ENCODE data around the gene OGG1. TPM values are rescaled to one million over a fixed set of nuclear protein-coding genes. Genes with fewer than 3 reads are reported as not detected.

Gene OGG1
- total RNA-seq, 1 experiment from 2014 or later, result 22.1 TPM

- Histone ChIP-seq H3K4me2 (ENCODE audit: low read depth, low read length, poor library complexity, severe bottlenecking) (no peak overlapping the region), H3K36me3 (ENCODE audit: insufficient read depth, low read length) (peaks cover 21% of the 10 kb centered on the region), H3K9ac (ENCODE audit: low read length) (no peak overlapping the region), H3K9me2 (replicated peaks; ENCODE audit: insufficient read depth, low read length) (no peaks in the 10 kb centered on the region), H3K27ac (ENCODE audit: low read length) (no peak overlapping the region), H3K79me2 (ENCODE audit: low read length) (peaks cover 10% of the 10 kb centered on the region), H3K9me3 (ENCODE audit: low read length) (no peaks in the 10 kb centered on the region), H3K4me3 (ENCODE audit: low read length) (no peak overlapping the region), H4K20me1 (ENCODE audit: insufficient read depth, low read depth, low read length) (no peaks in the 10 kb centered on the region), H3K4me1 (ENCODE audit: low read length) (peaks cover 16% of the 10 kb centered on the region), H3K27me3 (ENCODE audit: low read length) (no peaks in the 10 kb centered on the region), H2AFZ (ENCODE audit: low read length) (no peak overlapping the region)
- no peak for DNase-seq
Observed at GRCh38 chr3:9786209-9786739, 36.5 kb downstream of the OGG1 start.

GRCh38 chr3:9786825-9787669 lies 37.3 kb downstream of the OGG1 start:
- Histone ChIP-seq H3K4me3 (ENCODE audit: low read length) (no peak overlapping the region), H3K4me1 (ENCODE audit: low read length) (peaks cover 16% of the 10 kb centered on the region), H3K27me3 (ENCODE audit: low read length) (no peaks in the 10 kb centered on the region), H4K20me1 (ENCODE audit: insufficient read depth, low read depth, low read length) (no peaks in the 10 kb centered on the region), H3K4me2 (ENCODE audit: low read depth, low read length, poor library complexity, severe bottlenecking) (no peak overlapping the region), H3K79me2 (ENCODE audit: low read length) (peaks cover 18% of the 10 kb centered on the region), H3K27ac (ENCODE audit: low read length) (no peak overlapping the region), H3K9me3 (ENCODE audit: low read length) (no peaks in the 10 kb centered on the region), H3K9me2 (replicated peaks; ENCODE audit: insufficient read depth, low read length) (no peaks in the 10 kb centered on the region), H2AFZ (ENCODE audit: low read length) (no peak overlapping the region), H3K9ac (ENCODE audit: low read length) (no peak overlapping the region), H3K36me3 (ENCODE audit: insufficient read depth, low read length) (peaks cover 21% of the 10 kb centered on the region)
- DNase-seq, result peak; percentile 76

- no peaks in the 10 kb centered on the region for H3K9me3 ChIP-seq (ENCODE audit: low read length)
- H3K4me2 ChIP-seq (ENCODE audit: low read depth, low read length, poor library complexity, severe bottlenecking), result no peak overlapping the region
- H4K20me1 ChIP-seq (ENCODE audit: insufficient read depth, low read depth, low read length), result no peaks in the 10 kb centered on the region
- no peaks in the 10 kb centered on the region for H3K27me3 ChIP-seq (ENCODE audit: low read length)
- no peak overlapping the region for H3K4me3 ChIP-seq (ENCODE audit: low read length)
- no peak overlapping the region for H2AFZ ChIP-seq (ENCODE audit: low read length)
- no peak overlapping the region for H3K27ac ChIP-seq (ENCODE audit: low read length)
- H3K36me3 ChIP-seq (ENCODE audit: insufficient read depth, low read length), result peaks cover 21% of the 10 kb centered on the region
- no peaks in the 10 kb centered on the region for H3K9me2 ChIP-seq (replicated peaks; ENCODE audit: insufficient read depth, low read length)
- H3K4me1 ChIP-seq (ENCODE audit: low read length), result peaks cover 11% of the 10 kb centered on the region
- no peak for DNase-seq
- H3K9ac ChIP-seq (ENCODE audit: low read length), result no peak overlapping the region
- peaks cover 20% of the 10 kb centered on the region for H3K79me2 ChIP-seq (ENCODE audit: low read length)
Observed at GRCh38 chr3:9787714-9788113, 38.0 kb downstream of the OGG1 start.

GRCh38 chr3:9791127-9791526 lies 41.4 kb downstream of the OGG1 start:
- DNase-seq, result no peak
- H3K9me2 ChIP-seq (replicated peaks; ENCODE audit: insufficient read depth, low read length), result no peaks in the 10 kb centered on the region
- H3K4me2 ChIP-seq (ENCODE audit: low read depth, low read length, poor library complexity, severe bottlenecking), result peak overlapping the region; percentile 100
- H3K9me3 ChIP-seq (ENCODE audit: low read length), result no peaks in the 10 kb centered on the region
- H3K4me3 ChIP-seq (ENCODE audit: low read length), result peak overlapping the region; percentile 91
- peaks cover 53% of the 10 kb centered on the region for H3K79me2 ChIP-seq (ENCODE audit: low read length)
- peaks cover 29% of the 10 kb centered on the region for H3K36me3 ChIP-seq (ENCODE audit: insufficient read depth, low read length)
- H3K9ac ChIP-seq (ENCODE audit: low read length), result peak overlapping the region; percentile 100
- peaks cover 30% of the 10 kb centered on the region for H3K4me1 ChIP-seq (ENCODE audit: low read length)
- peaks cover 17% of the 10 kb centered on the region; the same call in 1 of the 2 replicates for H4K20me1 ChIP-seq (ENCODE audit: insufficient read depth, low read depth, low read length)
- no peak overlapping the region for H2AFZ ChIP-seq (ENCODE audit: low read length)
- H3K27ac ChIP-seq (ENCODE audit: low read length), result peak overlapping the region; percentile 93
- H3K27me3 ChIP-seq (ENCODE audit: low read length), result no peaks in the 10 kb centered on the region

GRCh38 chr3:9791790-9792404 lies 42.1 kb downstream of the OGG1 start:
- no peak for DNase-seq
- peaks cover 27% of the 10 kb centered on the region for H3K36me3 ChIP-seq (ENCODE audit: insufficient read depth, low read length)
- peak overlapping the region; percentile 91 for H3K4me3 ChIP-seq (ENCODE audit: low read length)
- peaks cover 17% of the 10 kb centered on the region; the same call in 1 of the 2 replicates for H4K20me1 ChIP-seq (ENCODE audit: insufficient read depth, low read depth, low read length)
- H3K9ac ChIP-seq (ENCODE audit: low read length), result peak overlapping the region; percentile 100
- H3K9me3 ChIP-seq (ENCODE audit: low read length), result no peaks in the 10 kb centered on the region
- peaks cover 58% of the 10 kb centered on the region for H3K79me2 ChIP-seq (ENCODE audit: low read length)
- H3K4me1 ChIP-seq (ENCODE audit: low read length), result peaks cover 30% of the 10 kb centered on the region
- H2AFZ ChIP-seq (ENCODE audit: low read length), result peak overlapping the region; percentile 73; the same call in 1 of the 2 replicates
- no peaks in the 10 kb centered on the region for H3K27me3 ChIP-seq (ENCODE audit: low read length)
- H3K9me2 ChIP-seq (replicated peaks; ENCODE audit: insufficient read depth, low read length), result no peaks in the 10 kb centered on the region
- peak overlapping the region; percentile 100 for H3K4me2 ChIP-seq (ENCODE audit: low read depth, low read length, poor library complexity, severe bottlenecking)
- H3K27ac ChIP-seq (ENCODE audit: low read length), result peak overlapping the region; percentile 93

GRCh38 chr3:9792405-9793160 lies 42.8 kb downstream of the OGG1 start, which contains the start of the genes ARPC4 and TADA3:
TSS of gene ARPC4 (plus strand) at chr3:9793082. CDS start at chr3:9793122, 40 bp downstream.
TSS of gene TADA3 (minus strand) at chr3:9792473. CDS start at chr3:9791466, 1,007 bp downstream.
- H3K36me3 ChIP-seq (ENCODE audit: insufficient read depth, low read length), result peaks cover 27% of the 10 kb centered on the region
- peak within 1 kb of the TSS; percentile 91 for H3K4me3 ChIP-seq (ENCODE audit: low read length)
- H3K79me2 ChIP-seq (ENCODE audit: low read length), result peaks cover 65% of the 10 kb centered on the region
- H3K27me3 ChIP-seq (ENCODE audit: low read length), result no peaks in the 10 kb centered on the region
- peak within 1 kb of the TSS; percentile 93 for H3K27ac ChIP-seq (ENCODE audit: low read length)
- H3K4me2 ChIP-seq (ENCODE audit: low read depth, low read length, poor library complexity, severe bottlenecking), result peak within 1 kb of the TSS; percentile 100
- peak; percentile 97 for DNase-seq
- H3K9ac ChIP-seq (ENCODE audit: low read length), result peak within 1 kb of the TSS; percentile 100
- H2AFZ ChIP-seq (ENCODE audit: low read length), result peak within 1 kb of the TSS; percentile 73; the same call in 1 of the 2 replicates
- H4K20me1 ChIP-seq (ENCODE audit: insufficient read depth, low read depth, low read length), result peaks cover 21% of the 10 kb centered on the region; the same call in 1 of the 2 replicates
- peaks cover 30% of the 10 kb centered on the region for H3K4me1 ChIP-seq (ENCODE audit: low read length)
- no peaks in the 10 kb centered on the region for H3K9me2 ChIP-seq (replicated peaks; ENCODE audit: insufficient read depth, low read length)
- no peaks in the 10 kb centered on the region for H3K9me3 ChIP-seq (ENCODE audit: low read length)

- Histone ChIP-seq H3K79me2 (ENCODE audit: low read length) (peaks cover 70% of the 10 kb centered on the region), H3K9ac (ENCODE audit: low read length) (peak overlapping the region; percentile 100), H3K4me2 (ENCODE audit: low read depth, low read length, poor library complexity, severe bottlenecking) (peak overlapping the region; percentile 100), H3K27ac (ENCODE audit: low read length) (peak overlapping the region; percentile 93), H4K20me1 (ENCODE audit: insufficient read depth, low read depth, low read length) (peaks cover 21% of the 10 kb centered on the region; the same call in 1 of the 2 replicates), H3K9me2 (replicated peaks; ENCODE audit: insufficient read depth, low read length) (no peaks in the 10 kb centered on the region), H3K36me3 (ENCODE audit: insufficient read depth, low read length) (peaks cover 34% of the 10 kb centered on the region), H3K4me1 (ENCODE audit: low read length) (peaks cover 30% of the 10 kb centered on the region), H2AFZ (ENCODE audit: low read length) (peak overlapping the region; percentile 73; the same call in 1 of the 2 replicates), H3K27me3 (ENCODE audit: low read length) (no peaks in the 10 kb centered on the region), H3K4me3 (ENCODE audit: low read length) (peak overlapping the region; percentile 91), H3K9me3 (ENCODE audit: low read length) (no peaks in the 10 kb centered on the region)
- peak; percentile 68 for DNase-seq
Observed at GRCh38 chr3:9793161-9793781, 43.5 kb downstream of the OGG1 start.
